Left colon (tissue), 2 donors: Measurements from ENCODE around the gene MBTD1. TPM values are rescaled to one million over a fixed set of nuclear protein-coding genes. Genes with fewer than 3 reads are reported as not detected.

ENCODE experiments used
- total RNA-seq, 2 donors: library from RNA; stranded (reverse); fragmentation: NEBNext Ultra II Directional; extraction: Animal tissue kit (Norgen Biotek cat#: 25700); gene quantifications; one replicate each; pipeline ENCODE4 v1.2.1, GENCODE V29; 2021
- donor health status: DM: no; HTN: no; CAD: no.
- donor health status: DM: yes; HTN: yes; CAD: no.

The MBTD1 gene
- total RNA-seq, 2 donors from 2014 or later: 13.1 to 14.8 TPM

Other genes with a start within 250 kb of the MBTD1 start
- gene SPAG9, start 139.2 kb downstream of the MBTD1 start, total RNA-seq: 10 to 100 TPM; 61.9 to 84.6 TPM
- 10 to 100 TPM; 25.9 to 43.9 TPM for gene NME1, start 106.5 kb downstream of the MBTD1 start, total RNA-seq
- gene NME2, start 93.6 kb downstream of the MBTD1 start, total RNA-seq: 100 to 1,000 TPM; 345 to 403 TPM
- gene UTP18, start 497 bp upstream of the MBTD1 start, total RNA-seq: 10 to 100 TPM; 15.8 to 19.8 TPM